Transverse colon (tissue), 4 donors: Measurements from ENCODE around the gene KLB.

ENCODE experiments used
- CTCF ChIP-seq, 5 experiments: fragments of 200-600 bp in 3 of 5; fragments of 450-650 bp in 2 of 5; sonication (generic) in 3 of 5; IDR thresholded peaks; 1 replicate in 2 of 5; 2 replicates in 3 of 5; pipeline ENCODE4 v1.5.1; 2016 to 2017; ENCODE audit warnings: antibody characterized with exemption in 5 of 5, inconsistent platforms in 3 of 5, mild to moderate bottlenecking in 2 of 5, moderate library complexity in 1 of 5
- EP300 ChIP-seq: sonication (generic); formaldehyde crosslinking; IDR thresholded peaks from one replicate; pipeline ENCODE4 v1.6.1; 2017; ENCODE audit warnings: antibody characterized with exemption, low read depth
- POLR2AphosphoS5 ChIP-seq, 3 donors: sonication (generic); formaldehyde crosslinking; IDR thresholded peaks; one replicate each; pipeline ENCODE4 v1.6.1; 2016; ENCODE audit warnings: antibody characterized with exemption in 3 of 3

GRCh38 chr4:39433878-39434492 lies 27.3 kb downstream of the KLB start:
- TF ChIP-seq CTCF (IDR thresholded peaks at IDR 0.05): no peak
- TF ChIP-seq POLR2AphosphoS5 (IDR thresholded peaks at IDR 0.05): no peak
- TF ChIP-seq EP300: no peak
